Measurements from ENCODE around the gene SLIT3.

SLIT3 gene

DNA sequence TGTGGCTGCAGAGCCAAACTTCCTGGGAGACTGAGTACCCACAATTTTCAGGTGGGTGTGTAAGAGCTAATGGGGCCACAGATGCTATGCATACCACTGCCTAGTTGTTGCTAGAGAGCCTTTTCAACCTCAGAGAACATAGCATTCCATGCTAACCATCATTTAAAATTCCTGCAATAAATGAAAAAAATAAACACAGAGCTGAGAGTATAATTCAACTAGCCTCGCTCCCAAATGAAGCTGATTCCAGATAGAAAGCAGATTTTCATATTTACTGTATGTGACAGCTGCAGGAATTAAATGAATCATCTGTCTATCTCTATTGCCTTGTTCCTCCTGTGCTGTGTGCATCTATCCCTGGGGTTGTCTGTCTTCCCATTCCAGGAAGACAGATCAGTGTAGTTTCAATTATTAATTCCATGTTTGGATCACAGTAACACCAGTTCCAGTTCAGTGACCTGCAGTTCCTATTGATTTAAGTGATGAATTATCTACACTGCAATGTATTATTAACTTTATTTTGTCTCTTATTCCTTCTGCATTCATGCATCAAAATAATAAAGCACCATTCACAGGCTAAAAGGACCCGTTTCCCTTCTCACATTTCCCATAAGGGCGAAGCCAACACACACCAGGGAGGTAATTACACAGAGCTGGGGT is 324.5 kb downstream of the SLIT3 start:
- no peak for TF ChIP-seq BHLHE40 (IDR thresholded peaks at IDR 0.05; ENCODE audit: borderline replicate concordance)
- TF ChIP-seq, protein P1, sequence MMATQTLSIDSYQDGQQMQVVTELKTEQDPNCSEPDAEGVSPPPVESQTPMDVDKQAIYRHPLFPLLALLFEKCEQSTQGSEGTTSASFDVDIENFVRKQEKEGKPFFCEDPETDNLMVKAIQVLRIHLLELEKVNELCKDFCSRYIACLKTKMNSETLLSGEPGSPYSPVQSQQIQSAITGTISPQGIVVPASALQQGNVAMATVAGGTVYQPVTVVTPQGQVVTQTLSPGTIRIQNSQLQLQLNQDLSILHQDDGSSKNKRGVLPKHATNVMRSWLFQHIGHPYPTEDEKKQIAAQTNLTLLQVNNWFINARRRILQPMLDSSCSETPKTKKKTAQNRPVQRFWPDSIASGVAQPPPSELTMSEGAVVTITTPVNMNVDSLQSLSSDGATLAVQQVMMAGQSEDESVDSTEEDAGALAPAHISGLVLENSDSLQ (IDR thresholded peaks at IDR 0.05), result no peak
- no peak for TF ChIP-seq LEF1 (IDR thresholded peaks at IDR 0.05; ENCODE audit: borderline replicate concordance)
- no peak for TF ChIP-seq ARNT (IDR thresholded peaks at IDR 0.05)
- no peak for TF ChIP-seq FOXM1 (IDR thresholded peaks at IDR 0.05; ENCODE audit: borderline replicate concordance)
- no peak for TF ChIP-seq FOXK2 (IDR thresholded peaks at IDR 0.05)
- no peak for TF ChIP-seq ELF4 (IDR thresholded peaks at IDR 0.05)
- no peak for TF ChIP-seq SP1 (IDR thresholded peaks at IDR 0.05)
- TF ChIP-seq HDGF (IDR thresholded peaks at IDR 0.05; ENCODE audit: borderline replicate concordance), result no peak
- TF ChIP-seq ZNF384 (IDR thresholded peaks at IDR 0.05), result no peak
- TF ChIP-seq FOXA1 (IDR thresholded peaks at IDR 0.05), result no peak
- TF ChIP-seq TARDBP (IDR thresholded peaks at IDR 0.05), result no peak
- no peak for TF ChIP-seq NFRKB (IDR thresholded peaks at IDR 0.05)
- TF ChIP-seq L3MBTL2 (conservative IDR thresholded peaks at IDR 0.05), result no peak
- TF ChIP-seq CTBP1 (IDR thresholded peaks at IDR 0.05; ENCODE audit: borderline replicate concordance), result no peak
- no peak for TF ChIP-seq SUZ12 (IDR thresholded peaks at IDR 0.05)
- no peak for DNase-seq (ENCODE audit: extremely low spot score)

DNA sequence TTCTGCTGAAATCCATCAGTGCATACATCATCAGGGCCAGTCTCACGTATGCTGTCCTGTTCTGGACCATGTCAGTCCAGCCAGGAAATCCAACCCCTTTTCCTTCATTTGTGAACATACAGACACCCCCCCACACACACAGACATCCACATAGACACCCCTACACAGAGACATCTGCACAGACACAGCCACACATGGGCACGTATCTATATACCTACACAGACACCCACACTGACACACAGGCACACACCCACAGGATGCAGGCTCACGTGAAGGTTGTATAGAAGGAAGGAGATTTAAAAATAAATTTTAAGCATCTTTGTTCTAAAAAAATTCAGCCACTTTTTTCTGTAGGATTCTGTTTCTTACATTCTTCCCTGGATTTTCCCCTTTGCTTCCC is 325.6 kb downstream of the SLIT3 start:
- TF ChIP-seq ZNF384 (IDR thresholded peaks at IDR 0.05), result no peak
- no peak for TF ChIP-seq LEF1 (IDR thresholded peaks at IDR 0.05; ENCODE audit: borderline replicate concordance)
- TF ChIP-seq NFRKB (IDR thresholded peaks at IDR 0.05), result no peak
- TF ChIP-seq, protein P1 (IDR thresholded peaks at IDR 0.05), result no peak
- no peak for TF ChIP-seq ARNT (IDR thresholded peaks at IDR 0.05)
- no peak for TF ChIP-seq TARDBP (IDR thresholded peaks at IDR 0.05)
- no peak for TF ChIP-seq CTBP1 (IDR thresholded peaks at IDR 0.05; ENCODE audit: borderline replicate concordance)
- no peak for TF ChIP-seq HDGF (IDR thresholded peaks at IDR 0.05; ENCODE audit: borderline replicate concordance)
- TF ChIP-seq SP1 (IDR thresholded peaks at IDR 0.05), result no peak
- no peak for TF ChIP-seq L3MBTL2 (conservative IDR thresholded peaks at IDR 0.05)
- no peak for TF ChIP-seq FOXA1 (IDR thresholded peaks at IDR 0.05)
- TF ChIP-seq ELF4 (IDR thresholded peaks at IDR 0.05), result no peak
- no peak for TF ChIP-seq BHLHE40 (IDR thresholded peaks at IDR 0.05; ENCODE audit: borderline replicate concordance)
- no peak for TF ChIP-seq FOXK2 (IDR thresholded peaks at IDR 0.05)
- no peak for TF ChIP-seq FOXM1 (IDR thresholded peaks at IDR 0.05; ENCODE audit: borderline replicate concordance)
- TF ChIP-seq SUZ12 (IDR thresholded peaks at IDR 0.05), result no peak
- ChIA-PET CTCF (no interaction called here), POLR2A (no interaction called here)
- no peak for DNase-seq (ENCODE audit: extremely low spot score)

More for the DNA sequence above, 324.5 kb downstream of the SLIT3 start:
- POLR2A ChIA-PET, result no interaction called here
- CTCF ChIA-PET, result interaction anchor here (1.2 kb wide), 1 partner anchor 11 kb away, joined by 7 read pairs; no protein-coding TSS in a partner anchor

DNA sequence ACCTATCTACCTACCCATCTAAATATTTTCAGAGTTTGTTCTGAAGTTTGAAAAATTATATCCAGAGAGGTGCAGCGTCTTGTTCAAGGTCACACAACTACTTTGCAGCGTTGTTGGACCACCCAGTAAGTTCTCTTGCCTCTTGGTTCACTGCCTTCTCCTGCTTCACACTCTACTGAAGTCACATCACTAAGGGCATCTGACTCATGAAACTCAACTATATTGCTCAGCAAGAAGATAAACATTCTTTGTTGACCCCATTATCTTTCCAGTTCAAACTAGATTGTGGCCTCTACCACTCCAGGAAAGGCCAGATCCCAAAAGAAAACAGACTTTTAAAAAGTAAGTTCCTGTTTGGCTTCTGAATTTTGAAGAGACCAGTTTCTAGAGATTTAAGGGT is 326.9 kb downstream of the SLIT3 start:
- TF ChIP-seq SP1 (IDR thresholded peaks at IDR 0.05) (no peak), ELF4 (IDR thresholded peaks at IDR 0.05) (no peak), TARDBP (IDR thresholded peaks at IDR 0.05) (no peak)
- CTCF ChIA-PET, result interaction anchor here (0.6 kb wide), 1 partner anchor 576 kb away, joined by 3 read pairs; no protein-coding TSS in a partner anchor
- POLR2A ChIA-PET, result no interaction called here
- DNase-seq (ENCODE audit: extremely low spot score), result no peak

DNA sequence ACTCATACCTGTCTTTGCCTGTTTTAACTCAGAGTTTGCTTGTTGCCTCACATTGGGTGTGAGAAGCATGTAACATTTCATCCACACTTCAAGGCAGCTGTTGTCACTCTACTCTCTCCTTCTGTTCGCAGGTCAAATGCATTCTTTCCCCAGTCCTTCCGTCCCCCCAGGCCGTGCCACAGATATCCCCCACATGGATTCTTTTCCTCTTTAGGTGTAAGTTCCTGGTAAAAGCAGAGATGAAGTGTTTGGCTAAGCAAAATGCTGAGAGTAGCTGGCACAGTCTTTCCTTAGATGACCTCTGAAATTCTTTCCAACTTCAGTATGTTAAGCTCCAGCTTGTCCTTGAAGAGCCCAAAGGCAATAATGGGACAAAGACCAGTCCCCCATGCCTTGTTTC is 328.2 kb downstream of the SLIT3 start:
- TF ChIP-seq ARNT (IDR thresholded peaks at IDR 0.05) (no peak), L3MBTL2 (conservative IDR thresholded peaks at IDR 0.05) (no peak), ZNF384 (IDR thresholded peaks at IDR 0.05) (no peak), FOXM1 (IDR thresholded peaks at IDR 0.05; ENCODE audit: borderline replicate concordance) (no peak), SP1 (IDR thresholded peaks at IDR 0.05) (no peak), FOXA1 (IDR thresholded peaks at IDR 0.05) (no peak), CTBP1 (IDR thresholded peaks at IDR 0.05; ENCODE audit: borderline replicate concordance) (no peak), LEF1 (IDR thresholded peaks at IDR 0.05; ENCODE audit: borderline replicate concordance) (no peak), ELF4 (IDR thresholded peaks at IDR 0.05) (no peak), HDGF (IDR thresholded peaks at IDR 0.05; ENCODE audit: borderline replicate concordance) (no peak), FOXK2 (IDR thresholded peaks at IDR 0.05) (no peak), BHLHE40 (IDR thresholded peaks at IDR 0.05; ENCODE audit: borderline replicate concordance) (no peak), TARDBP (IDR thresholded peaks at IDR 0.05) (no peak), NFRKB (IDR thresholded peaks at IDR 0.05) (no peak), SUZ12 (IDR thresholded peaks at IDR 0.05) (no peak)
- TF ChIP-seq, protein P1 (IDR thresholded peaks at IDR 0.05), result no peak
- POLR2A ChIA-PET, result no interaction called here
- DNase-seq (ENCODE audit: extremely low spot score), result no peak
- CTCF ChIA-PET, result no interaction called here

DNA sequence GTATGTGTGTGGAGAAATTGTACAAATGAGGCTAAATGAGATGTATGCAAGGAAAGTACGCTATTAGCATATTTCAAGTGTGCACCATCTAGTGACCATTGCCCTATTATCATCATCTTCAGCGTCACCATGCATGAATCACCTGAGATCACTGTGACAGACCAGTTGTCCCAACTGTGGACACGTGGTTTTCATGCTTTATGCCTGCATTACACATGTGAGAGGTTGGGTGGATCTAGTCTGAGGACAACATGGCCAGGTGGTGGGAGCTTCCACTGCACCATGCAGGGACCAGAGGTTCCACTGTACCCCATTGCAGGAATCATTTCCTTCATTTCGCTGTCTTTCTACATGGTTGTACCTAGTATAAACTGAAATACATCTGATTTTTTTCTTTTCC is 329.8 kb downstream of the SLIT3 start:
- ChIA-PET POLR2A (no interaction called here), CTCF (no interaction called here)
- TF ChIP-seq LEF1 (IDR thresholded peaks at IDR 0.05; ENCODE audit: borderline replicate concordance), result no peak
- TF ChIP-seq, protein P1 (IDR thresholded peaks at IDR 0.05), result no peak
- no peak for TF ChIP-seq TARDBP (IDR thresholded peaks at IDR 0.05)
- TF ChIP-seq SUZ12 (IDR thresholded peaks at IDR 0.05), result no peak
- TF ChIP-seq FOXM1 (IDR thresholded peaks at IDR 0.05; ENCODE audit: borderline replicate concordance), result no peak
- no peak for TF ChIP-seq ELF4 (IDR thresholded peaks at IDR 0.05)
- TF ChIP-seq SP1 (IDR thresholded peaks at IDR 0.05), result no peak
- DNase-seq (ENCODE audit: extremely low spot score), result no peak
